Measurements from ENCODE around the gene RSAD1.

GRCh38 chr17:50468304-50469207 is 10.1 kb upstream of the RSAD1 start, which contains the start of gene CHAD:
- TF ChIP-seq CTCF (IDR thresholded peaks at IDR 0.05) = no peak
- TF ChIP-seq EZH2 (IDR thresholded peaks at IDR 0.05) = peak; percentile 81

Measured in neural progenitor cell (in vitro differentiated cells).